WTC11 (cell line): ENCODE measurements around the gene LY6G5C. TPM values are rescaled to one million over a fixed set of nuclear protein-coding genes. Genes with fewer than 3 reads are reported as not detected.
A peak's percentile ranks its signal among the peaks of the same experiment; 100 is the strongest.

ENCODE experiments used
- ATAC-seq: fragments of 200-7000 bp; cut with Tn5 transposase; 2 replicates; pipeline ENCODE4 v1.10.0; 2021; ENCODE audit warnings: mild to moderate bottlenecking, moderate library complexity
- CTCF ChIA-PET: fragments of 300-600 bp; sonication (Branson Sonifier 250); formaldehyde crosslinking; loops from one replicate; lab custom pipeline; 2021; ENCODE audit warnings: antibody characterized with exemption; lab: Charles Lee
- POLR2A ChIA-PET: fragments of 350-600 bp; sonication (Branson Sonifier 250); formaldehyde crosslinking; loops from one replicate; lab custom pipeline; 2021; ENCODE audit warnings: antibody characterized with exemption; lab: Charles Lee
- DNase-seq: peaks from one replicate; pipeline ENCODE4 v3.0.0; 2021; ENCODE audit warnings: low spot score
- H3K27ac Mint-ChIP-seq: 2 replicates; pipeline ENCODE4 v1.8.0; 2021; ENCODE audit warnings: mixed read lengths
- H3K27me3 Mint-ChIP-seq: 2 replicates; pipeline ENCODE4 v1.8.0; 2021; ENCODE audit warnings: low read depth, mild to moderate bottlenecking, moderate library complexity, mixed read lengths
- H3K36me3 Mint-ChIP-seq: 2 replicates; pipeline ENCODE4 v1.8.0; 2021; ENCODE audit warnings: mixed read lengths
- H3K4me1 Mint-ChIP-seq: 2 replicates; pipeline ENCODE4 v1.8.0; 2022; ENCODE audit warnings: mixed read lengths
- H3K4me3 Mint-ChIP-seq: 2 replicates; pipeline ENCODE4 v1.8.0; 2021; ENCODE audit warnings: mild to moderate bottlenecking, moderate library complexity, mixed read lengths
- H3K9me3 Mint-ChIP-seq: 2 replicates; pipeline ENCODE4 v1.8.0; 2021; ENCODE audit warnings: mixed read lengths
- ATF6 ChIP-seq: sonication (generic); formaldehyde crosslinking; IDR thresholded peaks from 2 replicates; pipeline ENCODE4 v1.8.1; 2023; ENCODE audit warnings: mild to moderate bottlenecking, missing genetic modification reagents
- CREB1 ChIP-seq: sonication (generic); formaldehyde crosslinking; IDR thresholded peaks from 2 replicates; pipeline ENCODE4 v1.8.0; 2023; ENCODE audit warnings: mild to moderate bottlenecking, missing genetic modification reagents
- E2F1 ChIP-seq: sonication (generic); formaldehyde crosslinking; IDR thresholded peaks from 2 replicates; pipeline ENCODE4 v1.8.0; 2022; ENCODE audit warnings: mild to moderate bottlenecking, missing genetic modification reagents
- ETV6 ChIP-seq: sonication (generic); formaldehyde crosslinking; IDR thresholded peaks from 2 replicates; pipeline ENCODE4 v1.8.1; 2022; ENCODE audit warnings: mild to moderate bottlenecking, missing genetic modification reagents
- GABPB1 ChIP-seq: sonication (generic); formaldehyde crosslinking; IDR thresholded peaks from 2 replicates; pipeline ENCODE4 v1.8.1; 2023; ENCODE audit warnings: mild to moderate bottlenecking, missing genetic modification reagents
- IRF2 ChIP-seq: sonication (generic); formaldehyde crosslinking; IDR thresholded peaks from 2 replicates; pipeline ENCODE4 v1.8.0; 2022; ENCODE audit warnings: low read depth, missing genetic modification reagents, borderline replicate concordance
- JUN ChIP-seq: sonication (generic); formaldehyde crosslinking; IDR thresholded peaks from 2 replicates; pipeline ENCODE4 v1.8.0; 2023; ENCODE audit warnings: mild to moderate bottlenecking, missing genetic modification reagents
- KAT7 ChIP-seq: sonication (generic); formaldehyde crosslinking; IDR thresholded peaks from 2 replicates; pipeline ENCODE4 v1.8.1; 2023; ENCODE audit warnings: missing genetic modification reagents, mild to moderate bottlenecking, borderline replicate concordance
- MYBL2 ChIP-seq: sonication (generic); formaldehyde crosslinking; IDR thresholded peaks from 2 replicates; pipeline ENCODE4 v1.8.1; 2023; ENCODE audit warnings: mild to moderate bottlenecking, moderate library complexity, missing genetic modification reagents
- NFATC4 ChIP-seq: fragments of 250-450 bp; sonication (Bioruptor Pico); IDR thresholded peaks from 2 replicates; pipeline ENCODE4 v1.9.0; 2021; ENCODE audit warnings: mild to moderate bottlenecking
- NR2C2 ChIP-seq: sonication (generic); formaldehyde crosslinking; IDR thresholded peaks from 2 replicates; pipeline ENCODE4 v1.8.0; 2022; ENCODE audit warnings: mild to moderate bottlenecking, missing genetic modification reagents
- OVOL2 ChIP-seq: fragments of 250-450 bp; sonication (Bioruptor Pico); IDR thresholded peaks from 2 replicates; pipeline ENCODE4 v1.9.0; 2021; ENCODE audit warnings: mild to moderate bottlenecking, borderline replicate concordance
- SMAD4 ChIP-seq: sonication (generic); formaldehyde crosslinking; IDR thresholded peaks from 2 replicates; pipeline ENCODE4 v1.8.0; 2022; ENCODE audit warnings: mild to moderate bottlenecking, missing genetic modification reagents
- SP1 ChIP-seq: sonication (generic); formaldehyde crosslinking; conservative IDR thresholded peaks from 2 replicates; pipeline ENCODE4 v1.8.1; 2022; ENCODE audit warnings: missing genetic modification reagents
- TCF7 ChIP-seq: sonication (generic); formaldehyde crosslinking; IDR thresholded peaks from 2 replicates; pipeline ENCODE4 v1.8.0; 2022; ENCODE audit warnings: mild to moderate bottlenecking, low read depth, missing genetic modification reagents, moderate library complexity
- TEAD1 ChIP-seq: sonication (generic); formaldehyde crosslinking; IDR thresholded peaks from 2 replicates; pipeline ENCODE4 v1.8.0; 2022; ENCODE audit warnings: mild to moderate bottlenecking, missing genetic modification reagents
- TP53 ChIP-seq: sonication (generic); formaldehyde crosslinking; IDR thresholded peaks from 2 replicates; pipeline ENCODE4 v1.8.1; 2023; ENCODE audit warnings: mild to moderate bottlenecking, missing genetic modification reagents
- ZBTB43 ChIP-seq: sonication (generic); formaldehyde crosslinking; IDR thresholded peaks from 2 replicates; pipeline ENCODE4 v1.8.1; 2023; ENCODE audit warnings: mild to moderate bottlenecking, missing genetic modification reagents
- ZNF281 ChIP-seq: sonication (generic); formaldehyde crosslinking; IDR thresholded peaks from 2 replicates; pipeline ENCODE4 v1.8.0; 2023; ENCODE audit warnings: mild to moderate bottlenecking, missing genetic modification reagents
- ZNF396 ChIP-seq: fragments of 250-450 bp; sonication (Bioruptor Pico); IDR thresholded peaks from 2 replicates; pipeline ENCODE4 v1.8.0; 2021; ENCODE audit warnings: mild to moderate bottlenecking, moderate library complexity, borderline replicate concordance
- total RNA-seq: library from RNA; stranded (reverse); gene quantifications from 3 replicates; pipeline ENCODE4 v1.2.3, GENCODE V29; 2021
- TF ChIP-seq, protein P1 (sequence below): fragments of 250-450 bp; sonication (Bioruptor Pico); IDR thresholded peaks from 2 replicates; pipeline ENCODE4 v1.9.0; 2021; ENCODE audit warnings: mild to moderate bottlenecking
- TF ChIP-seq, protein P2 (sequence below): sonication (generic); formaldehyde crosslinking; IDR thresholded peaks from 2 replicates; pipeline ENCODE4 v1.8.1; 2022; ENCODE audit warnings: low read depth, mild to moderate bottlenecking, moderate library complexity, missing genetic modification reagents, borderline replicate concordance

LY6G5C gene
- total RNA-seq, 1 experiment from 2014 or later: 1.0 TPM

GRCh38 chr6:31664790-31665500, 15.9 kb downstream of the LY6G5C start, which contains the start of gene GPANK1 (continued):
- no peak for TF ChIP-seq ZNF281 (CRISPR knock-in tag)
- no peak for TF ChIP-seq ETV6 (CRISPR knock-in tag)
- no peak; the same call in 1 of the 2 replicates for TF ChIP-seq MYBL2 (CRISPR knock-in tag)

DNA sequence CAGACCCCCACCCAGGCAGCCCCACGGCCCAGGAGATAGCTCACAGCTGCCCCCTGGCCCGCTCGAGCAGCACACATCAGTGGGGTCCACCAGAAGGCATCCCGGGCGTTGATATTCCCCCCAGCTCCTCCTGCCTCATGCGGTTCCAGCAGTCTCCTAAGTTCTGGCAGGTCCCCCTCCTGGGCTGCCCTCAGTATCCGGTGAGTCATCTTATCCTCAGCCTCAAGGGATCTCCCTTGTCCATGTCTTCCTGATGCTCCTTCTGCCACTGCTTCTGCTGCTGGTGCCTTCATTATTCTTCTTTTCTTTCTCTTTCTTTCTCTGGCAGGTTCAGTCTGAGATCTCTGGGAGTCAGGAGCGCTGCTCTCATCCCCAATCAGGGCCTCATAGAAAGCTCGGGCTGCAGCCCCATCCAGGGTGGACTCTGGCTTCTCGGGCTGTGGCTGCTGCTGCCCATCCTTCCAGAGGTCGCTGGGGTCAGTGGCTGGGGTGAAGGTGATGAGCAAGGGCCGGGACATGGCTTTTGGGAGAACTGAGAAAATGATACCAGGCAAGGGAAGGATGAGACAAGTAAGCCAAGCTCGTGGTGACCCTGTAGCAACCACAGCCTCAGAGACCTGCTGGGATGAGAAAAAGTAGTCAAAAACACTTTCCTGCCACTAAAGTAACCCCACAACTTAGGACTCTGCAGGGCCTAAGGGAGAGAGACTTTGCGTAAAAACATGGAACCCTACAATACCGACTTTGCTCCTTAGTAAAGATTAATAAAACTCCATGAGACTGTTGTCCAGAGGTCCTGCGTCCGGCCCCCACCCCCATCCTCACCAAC, 16.7 kb downstream of the LY6G5C start:
- Mint-ChIP-seq H3K36me3 (peaks cover 47% of the 10 kb centered on the region), H3K4me1 (peaks cover 41% of the 10 kb centered on the region), H3K27ac (peak overlapping the region; percentile 98), H3K4me3 (peak overlapping the region; percentile 91), H3K27me3 (no peaks in the 10 kb centered on the region), H3K9me3 (no peaks in the 10 kb centered on the region)
- TF ChIP-seq ATF6 (CRISPR knock-in tag): no peak
- TF ChIP-seq SP1 (CRISPR knock-in tag): no peak
- TF ChIP-seq CREB1: no peak
- TF ChIP-seq TEAD1: no peak
- no peak for TF ChIP-seq NFATC4 (CRISPR knock-in tag)
- no peak for TF ChIP-seq ZBTB43 (CRISPR knock-in tag)
- TF ChIP-seq SMAD4 (CRISPR knock-in tag): no peak
- no peak for TF ChIP-seq GABPB1 (CRISPR knock-in tag)
- no peak for TF ChIP-seq E2F1 (CRISPR knock-in tag)
- no peak for TF ChIP-seq KAT7 (CRISPR knock-in tag)
- TF ChIP-seq ZNF396 (CRISPR knock-in tag): no peak
- TF ChIP-seq, protein P1, sequence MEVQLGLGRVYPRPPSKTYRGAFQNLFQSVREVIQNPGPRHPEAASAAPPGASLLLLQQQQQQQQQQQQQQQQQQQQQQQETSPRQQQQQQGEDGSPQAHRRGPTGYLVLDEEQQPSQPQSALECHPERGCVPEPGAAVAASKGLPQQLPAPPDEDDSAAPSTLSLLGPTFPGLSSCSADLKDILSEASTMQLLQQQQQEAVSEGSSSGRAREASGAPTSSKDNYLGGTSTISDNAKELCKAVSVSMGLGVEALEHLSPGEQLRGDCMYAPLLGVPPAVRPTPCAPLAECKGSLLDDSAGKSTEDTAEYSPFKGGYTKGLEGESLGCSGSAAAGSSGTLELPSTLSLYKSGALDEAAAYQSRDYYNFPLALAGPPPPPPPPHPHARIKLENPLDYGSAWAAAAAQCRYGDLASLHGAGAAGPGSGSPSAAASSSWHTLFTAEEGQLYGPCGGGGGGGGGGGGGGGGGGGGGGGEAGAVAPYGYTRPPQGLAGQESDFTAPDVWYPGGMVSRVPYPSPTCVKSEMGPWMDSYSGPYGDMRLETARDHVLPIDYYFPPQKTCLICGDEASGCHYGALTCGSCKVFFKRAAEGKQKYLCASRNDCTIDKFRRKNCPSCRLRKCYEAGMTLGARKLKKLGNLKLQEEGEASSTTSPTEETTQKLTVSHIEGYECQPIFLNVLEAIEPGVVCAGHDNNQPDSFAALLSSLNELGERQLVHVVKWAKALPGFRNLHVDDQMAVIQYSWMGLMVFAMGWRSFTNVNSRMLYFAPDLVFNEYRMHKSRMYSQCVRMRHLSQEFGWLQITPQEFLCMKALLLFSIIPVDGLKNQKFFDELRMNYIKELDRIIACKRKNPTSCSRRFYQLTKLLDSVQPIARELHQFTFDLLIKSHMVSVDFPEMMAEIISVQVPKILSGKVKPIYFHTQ (CRISPR knock-in tag): no peak
- TF ChIP-seq OVOL2 (CRISPR knock-in tag): no peak
- TF ChIP-seq, protein P2, sequence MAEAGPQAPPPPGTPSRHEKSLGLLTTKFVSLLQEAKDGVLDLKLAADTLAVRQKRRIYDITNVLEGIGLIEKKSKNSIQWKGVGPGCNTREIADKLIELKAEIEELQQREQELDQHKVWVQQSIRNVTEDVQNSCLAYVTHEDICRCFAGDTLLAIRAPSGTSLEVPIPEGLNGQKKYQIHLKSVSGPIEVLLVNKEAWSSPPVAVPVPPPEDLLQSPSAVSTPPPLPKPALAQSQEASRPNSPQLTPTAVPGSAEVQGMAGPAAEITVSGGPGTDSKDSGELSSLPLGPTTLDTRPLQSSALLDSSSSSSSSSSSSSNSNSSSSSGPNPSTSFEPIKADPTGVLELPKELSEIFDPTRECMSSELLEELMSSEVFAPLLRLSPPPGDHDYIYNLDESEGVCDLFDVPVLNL (CRISPR knock-in tag): no peak
- TF ChIP-seq NR2C2 (CRISPR knock-in tag): no peak
- TF ChIP-seq TP53 (CRISPR knock-in tag): no peak
- TF ChIP-seq IRF2: no peak
- no peak for TF ChIP-seq JUN (CRISPR knock-in tag)
- TF ChIP-seq TCF7 (CRISPR knock-in tag): no peak
- ChIA-PET POLR2A (interaction anchor here (0.8 to 1.6 kb wide), 13 partner anchors 10 to 199 kb away, joined by 3 to 9 read pairs (median 3); partner anchors contain the start of genes ABHD16A, BAG6, DDAH2 and DDX39B), CTCF (interaction anchor here (0.5 to 1.8 kb wide), 15 partner anchors 11 to 130 kb away, joined by 3 to 7 read pairs (median 4); partner anchors contain the start of genes ATP6V1G2, BAG6 and DDAH2)
- no peak for ATAC-seq
- DNase-seq: no peak
